22Rv1 (cell line): Measurements from ENCODE around the gene MACROH2A2.

Source experiments
- H3K27ac ChIP-seq: fragments of 450-650 bp; 2 replicates; pipeline ENCODE4 v1.5.1; 2017
- ZFX ChIP-seq: fragments of 450-650 bp; IDR thresholded peaks from 2 replicates; pipeline ENCODE4 v1.6.1; 2017; ENCODE audit warnings: antibody characterized with exemption, borderline replicate concordance
- TF ChIP-seq, protein P1 (sequence below): fragments of 450-650 bp; IDR thresholded peaks from 2 replicates; pipeline ENCODE4 v1.5.1; 2017; ENCODE audit warnings: mild to moderate bottlenecking

Gene MACROH2A2

DNA sequence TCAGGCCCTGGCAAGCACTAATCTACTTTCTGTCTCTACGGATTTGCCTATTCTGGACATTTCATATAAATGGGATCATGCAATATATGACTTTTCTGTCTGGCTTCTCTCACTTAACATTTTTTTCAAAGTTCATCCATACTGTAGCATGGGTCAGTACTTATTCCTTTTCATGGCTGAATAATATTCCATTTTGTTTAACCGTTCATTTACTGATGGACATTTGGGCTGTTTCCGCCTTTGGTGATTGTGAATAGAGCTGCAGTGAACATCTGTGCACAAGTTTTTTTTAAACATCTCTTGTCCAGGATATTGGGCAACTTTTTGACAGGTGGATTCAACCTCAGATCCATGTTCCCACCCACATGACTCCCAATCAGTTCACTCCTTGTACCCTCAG lies 49.0 kb downstream of the MACROH2A2 start:
- H3K27ac ChIP-seq = no peak overlapping the region
- TF ChIP-seq ZFX = no peak
- TF ChIP-seq, protein P1, sequence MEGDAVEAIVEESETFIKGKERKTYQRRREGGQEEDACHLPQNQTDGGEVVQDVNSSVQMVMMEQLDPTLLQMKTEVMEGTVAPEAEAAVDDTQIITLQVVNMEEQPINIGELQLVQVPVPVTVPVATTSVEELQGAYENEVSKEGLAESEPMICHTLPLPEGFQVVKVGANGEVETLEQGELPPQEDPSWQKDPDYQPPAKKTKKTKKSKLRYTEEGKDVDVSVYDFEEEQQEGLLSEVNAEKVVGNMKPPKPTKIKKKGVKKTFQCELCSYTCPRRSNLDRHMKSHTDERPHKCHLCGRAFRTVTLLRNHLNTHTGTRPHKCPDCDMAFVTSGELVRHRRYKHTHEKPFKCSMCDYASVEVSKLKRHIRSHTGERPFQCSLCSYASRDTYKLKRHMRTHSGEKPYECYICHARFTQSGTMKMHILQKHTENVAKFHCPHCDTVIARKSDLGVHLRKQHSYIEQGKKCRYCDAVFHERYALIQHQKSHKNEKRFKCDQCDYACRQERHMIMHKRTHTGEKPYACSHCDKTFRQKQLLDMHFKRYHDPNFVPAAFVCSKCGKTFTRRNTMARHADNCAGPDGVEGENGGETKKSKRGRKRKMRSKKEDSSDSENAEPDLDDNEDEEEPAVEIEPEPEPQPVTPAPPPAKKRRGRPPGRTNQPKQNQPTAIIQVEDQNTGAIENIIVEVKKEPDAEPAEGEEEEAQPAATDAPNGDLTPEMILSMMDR = no peak

DNA sequence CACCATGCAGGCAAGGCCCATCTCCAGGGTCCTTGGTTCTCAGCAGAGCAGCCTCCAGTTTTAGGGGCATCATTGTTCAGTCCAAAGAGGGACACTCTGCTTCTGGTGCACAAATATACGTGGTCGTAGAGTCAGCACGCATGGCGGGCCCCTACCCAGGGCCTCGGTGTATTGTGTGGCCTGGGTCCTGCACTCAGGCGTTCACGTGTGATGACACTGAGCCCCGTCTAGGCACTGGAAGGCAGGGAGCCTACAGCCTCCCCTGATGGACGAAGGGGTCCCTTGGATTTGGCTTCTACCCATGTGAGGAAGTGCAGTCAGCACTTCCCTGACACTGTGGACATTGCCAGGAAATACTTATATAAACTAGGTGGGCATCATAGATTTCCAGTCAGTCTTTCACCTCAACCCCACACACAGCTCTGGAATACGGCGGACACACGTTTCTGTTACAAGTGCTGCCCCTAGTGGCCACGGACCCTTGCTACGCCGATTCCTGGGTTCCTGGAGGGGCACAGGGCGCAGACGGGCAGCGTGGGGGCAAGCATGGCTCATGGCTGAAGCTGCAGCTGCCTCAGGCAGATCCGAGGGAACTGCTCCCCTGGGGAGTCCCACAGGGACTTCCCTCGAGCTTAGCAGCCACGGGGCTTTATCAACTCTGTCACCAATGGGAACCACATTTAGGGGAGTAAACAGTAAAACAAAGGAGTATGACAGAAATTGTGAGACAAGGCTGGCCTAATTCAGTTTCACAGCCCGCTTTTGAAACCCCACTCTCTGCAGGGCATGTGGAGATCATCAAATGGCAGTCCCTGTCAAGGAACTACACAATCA lies 54.5 kb downstream of the MACROH2A2 start:
- no peak overlapping the region for H3K27ac ChIP-seq
- TF ChIP-seq, protein P1 = peak; percentile 83
- no peak for TF ChIP-seq ZFX

DNA sequence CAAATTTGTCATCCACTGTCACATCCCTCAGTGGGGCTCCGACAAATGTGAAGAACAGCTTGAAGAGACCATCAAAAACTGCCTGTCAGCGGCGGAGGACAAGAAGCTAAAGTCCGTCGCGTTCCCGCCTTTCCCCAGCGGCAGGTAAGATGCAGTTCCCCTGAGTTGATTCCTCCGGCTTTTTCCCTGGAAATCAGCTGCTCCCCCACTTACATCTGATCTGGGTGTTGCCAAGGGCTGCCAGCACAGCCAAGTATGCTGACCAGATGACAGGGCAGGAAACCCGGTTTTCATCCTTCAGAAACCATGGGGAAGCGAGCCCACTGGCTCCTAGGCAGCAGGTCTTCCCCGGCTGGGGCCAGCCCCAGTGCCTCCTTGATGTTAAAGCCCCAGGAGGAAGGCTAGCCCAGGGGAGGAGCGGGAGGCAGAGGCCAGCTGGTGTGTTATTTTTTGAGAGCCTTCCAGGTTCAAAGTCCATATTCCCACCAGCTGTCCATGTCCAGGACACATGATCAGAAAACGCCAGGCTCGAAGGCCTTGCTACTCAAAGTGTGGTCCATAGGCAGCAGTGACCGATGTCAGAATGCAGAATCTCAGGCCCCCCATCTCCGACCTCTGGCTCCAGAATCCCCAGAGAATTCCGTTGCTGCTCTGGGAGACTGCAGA lies 56.6 kb downstream of the MACROH2A2 start:
- no peak for TF ChIP-seq ZFX
- TF ChIP-seq, protein P1 = no peak

DNA sequence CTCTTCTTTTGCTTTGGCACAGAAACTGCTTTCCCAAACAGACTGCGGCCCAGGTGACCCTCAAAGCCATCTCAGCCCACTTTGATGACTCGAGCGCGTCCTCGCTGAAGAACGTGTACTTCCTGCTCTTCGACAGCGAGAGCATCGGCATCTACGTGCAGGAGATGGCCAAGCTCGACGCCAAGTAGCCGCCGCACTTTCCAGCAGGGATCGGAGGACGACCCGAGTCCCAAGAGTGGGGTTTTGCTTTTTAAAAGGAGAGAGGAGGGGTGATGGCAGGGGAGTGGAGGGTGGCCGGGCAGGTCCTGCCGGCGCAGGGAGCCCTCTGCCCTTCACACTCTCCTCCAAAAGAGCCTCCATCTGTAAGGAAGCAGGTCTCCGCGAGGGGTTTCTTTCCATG lies 58.9 kb downstream of the MACROH2A2 start:
- no peak overlapping the region for H3K27ac ChIP-seq
- TF ChIP-seq ZFX = no peak
- TF ChIP-seq, protein P1 = no peak

More for the DNA sequence above, 56.6 kb downstream of the MACROH2A2 start:
- H3K27ac ChIP-seq = no peak overlapping the region

DNA sequence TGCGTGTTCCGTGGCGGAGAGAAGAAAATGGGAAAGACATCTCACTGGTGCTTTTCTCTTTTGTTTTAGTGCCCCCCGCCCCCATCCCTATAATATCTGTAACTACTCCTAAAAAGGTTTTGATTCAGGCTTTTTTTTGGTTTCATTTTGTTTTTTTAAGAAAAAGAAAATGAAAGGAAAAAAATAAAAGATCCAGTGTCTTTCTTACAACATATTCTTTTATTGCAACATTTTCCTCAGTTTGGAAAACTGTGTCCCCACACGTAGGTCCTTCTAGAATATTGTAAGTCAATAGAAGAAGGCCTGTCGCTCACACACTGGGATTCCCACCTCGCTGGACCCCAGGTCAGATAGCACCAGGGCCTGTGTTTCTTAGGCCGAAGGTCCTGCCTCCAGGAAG lies 59.4 kb downstream of the MACROH2A2 start:
- TF ChIP-seq ZFX = no peak
- TF ChIP-seq, protein P1 = no peak
- no peak overlapping the region for H3K27ac ChIP-seq

DNA sequence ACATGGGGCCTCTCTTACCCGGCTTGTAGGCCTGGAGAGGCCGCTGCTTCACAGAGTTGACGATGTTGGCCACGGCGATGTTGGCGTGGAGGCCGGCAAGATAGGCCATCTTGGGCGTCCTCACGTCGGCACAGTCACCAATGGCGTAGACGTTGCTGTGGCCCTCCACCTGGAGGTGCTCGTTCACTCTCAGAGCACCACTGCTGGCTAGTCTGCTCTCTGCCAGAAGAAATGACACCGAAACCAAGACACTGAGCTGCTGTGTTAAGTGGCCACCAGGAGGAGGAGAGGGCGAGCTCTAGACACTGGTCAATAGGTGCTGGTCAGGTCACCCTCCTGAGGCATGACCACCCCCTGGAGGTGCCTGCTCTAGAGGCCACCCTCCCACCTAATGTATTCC lies 62.3 kb downstream of the MACROH2A2 start:
- no peak overlapping the region for H3K27ac ChIP-seq
- no peak for TF ChIP-seq ZFX
- TF ChIP-seq, protein P1 = no peak

DNA sequence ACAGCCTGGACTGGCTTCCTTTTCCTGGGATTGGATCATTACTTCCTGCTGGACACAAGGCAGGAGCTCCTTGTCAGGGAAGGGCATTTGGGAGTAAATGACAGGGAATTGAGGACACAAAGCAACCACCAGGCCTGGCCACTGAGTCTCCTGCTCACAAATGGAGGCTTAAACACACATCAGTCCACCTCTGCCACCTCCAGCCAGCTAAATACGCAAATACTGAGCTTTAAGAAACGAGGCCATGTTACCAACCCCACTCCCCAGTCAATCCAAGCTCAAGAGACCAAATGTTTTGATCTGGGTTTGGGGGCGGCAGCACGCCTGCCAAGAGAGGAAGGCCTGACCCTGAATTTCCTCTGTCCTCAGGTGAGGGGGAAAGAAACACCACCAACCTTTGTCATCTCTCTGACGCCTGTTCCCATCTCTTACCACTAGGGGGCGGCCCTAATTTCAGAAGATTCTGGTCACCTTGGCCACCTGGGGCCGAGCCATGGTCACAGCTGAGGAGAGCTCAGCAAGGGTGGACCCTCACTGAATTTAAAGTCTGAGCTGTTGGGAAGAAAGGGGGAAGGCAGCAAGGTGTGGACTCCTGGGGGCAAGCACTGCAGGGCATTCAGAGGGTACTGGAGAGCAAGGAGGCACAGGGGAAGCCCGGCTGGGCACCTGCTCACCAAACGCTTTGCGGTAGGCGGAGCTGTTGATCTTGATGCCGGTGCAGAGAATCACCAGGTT lies 63.5 kb downstream of the MACROH2A2 start:
- H3K27ac ChIP-seq = no peak overlapping the region
- TF ChIP-seq ZFX = no peak
- TF ChIP-seq, protein P1 = peak; percentile 94
